NT2/D1 (cell line): ENCODE results near the gene CPA1.

Experiments
- DNase-seq: peaks from one replicate; pipeline ENCODE4 v3.0.0-alpha.2; 2011; ENCODE audit warnings: low read depth, low spot score
- H3K27me3 ChIP-seq: 2 replicates; pipeline ENCODE4 v1.6.0; 2011; ENCODE audit warnings: mild to moderate bottlenecking; ENCODE audit not compliant: insufficient read length, insufficient read depth
- H3K36me3 ChIP-seq: 2 replicates; pipeline ENCODE4 v1.6.1; 2011; ENCODE audit warnings: mild to moderate bottlenecking, low read length, mixed read lengths; ENCODE audit not compliant: insufficient read depth, insufficient read length
- H3K4me1 ChIP-seq: 2 replicates; pipeline ENCODE4 v1.5.1; 2011; ENCODE audit not compliant: insufficient read depth, insufficient read length
- H3K4me3 ChIP-seq: 2 replicates; pipeline ENCODE4 v1.5.1; 2011; ENCODE audit warnings: low read depth; ENCODE audit not compliant: insufficient read length
- H3K9ac ChIP-seq: 2 replicates; pipeline ENCODE4 v1.6.0; 2011; ENCODE audit warnings: low read depth; ENCODE audit not compliant: insufficient read length
- H3K9me3 ChIP-seq: 2 replicates; pipeline ENCODE4 v1.5.1; 2011; ENCODE audit warnings: mild to moderate bottlenecking, low read length; ENCODE audit not compliant: insufficient read depth
- SUZ12 ChIP-seq: IDR thresholded peaks from 2 replicates; pipeline ENCODE4 v1.6.1; 2011; ENCODE audit not compliant: insufficient read length, insufficient read depth; ENCODE audit errors: extremely low read depth
- YY1 ChIP-seq: IDR thresholded peaks from 2 replicates; pipeline ENCODE4 v1.6.1; 2011; ENCODE audit not compliant: insufficient read length, insufficient read depth
- ZNF274 ChIP-seq: IDR thresholded peaks from 2 replicates; pipeline ENCODE4 v1.6.1; 2011; ENCODE audit warnings: mild to moderate bottlenecking, low read depth, low read length

The CPA1 gene

DNA sequence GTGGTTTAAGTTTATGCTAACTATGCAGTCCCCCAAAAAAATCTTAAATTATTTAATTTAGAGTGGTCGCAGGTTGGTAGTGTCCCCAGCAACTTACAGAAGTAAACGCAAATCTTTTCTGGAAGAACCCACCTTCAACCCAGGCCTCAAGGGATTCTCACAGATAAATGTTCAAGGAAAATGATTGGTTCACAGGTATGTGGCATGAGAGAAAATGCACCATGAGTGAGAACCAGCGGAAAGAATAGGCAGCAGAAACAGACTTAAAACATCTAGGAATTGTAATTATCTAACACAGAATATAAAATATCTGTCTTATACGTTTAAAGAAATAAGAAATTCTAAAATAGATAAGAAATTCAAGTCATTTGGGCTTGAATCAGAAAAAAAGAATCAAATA is 38.4 kb upstream of the CPA1 start:
- H3K9me3 ChIP-seq = no peaks in the 10 kb centered on the region
- no peak for TF ChIP-seq SUZ12
- no peak for TF ChIP-seq YY1
- TF ChIP-seq ZNF274 = no peak
- no peaks in the 10 kb centered on the region for H3K36me3 ChIP-seq
- H3K9ac ChIP-seq = no peak overlapping the region
- H3K4me1 ChIP-seq = peaks cover 4% of the 10 kb centered on the region
- no peak overlapping the region for H3K4me3 ChIP-seq
- H3K27me3 ChIP-seq = no peaks in the 10 kb centered on the region
- DNase-seq = no peak

DNA sequence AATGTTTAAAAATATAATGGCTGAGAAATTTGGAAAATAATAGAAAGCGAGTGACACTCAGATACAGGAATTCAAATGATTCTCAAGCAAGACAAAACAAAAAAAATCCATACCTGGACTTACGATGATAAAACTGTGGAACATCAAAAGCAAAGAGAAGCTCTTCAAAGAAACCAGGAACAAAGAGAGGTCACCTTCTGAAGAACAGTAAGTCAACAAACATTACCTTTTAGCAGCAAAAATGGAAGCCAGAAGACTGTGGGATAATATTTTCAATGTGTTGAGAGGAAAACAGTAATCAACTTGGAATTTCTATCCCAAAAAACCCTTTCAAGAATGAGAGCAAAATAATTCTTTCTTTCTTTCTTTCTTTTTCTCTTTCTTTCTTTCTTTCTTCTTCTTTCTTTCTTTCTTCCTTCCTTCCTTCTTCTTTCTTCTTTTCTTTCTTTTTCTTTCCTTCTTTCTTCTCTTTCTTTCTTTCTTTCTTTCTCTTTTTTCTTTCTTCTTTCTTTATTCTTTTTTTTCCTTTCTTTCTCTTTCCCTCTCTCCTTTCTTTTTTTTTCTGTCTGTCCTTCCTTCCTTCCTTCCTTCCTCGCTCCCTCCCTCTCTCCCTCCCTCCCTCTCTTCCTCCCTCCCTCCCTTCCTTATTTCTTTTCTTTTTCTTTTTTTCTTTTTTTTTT is 37.5 kb upstream of the CPA1 start:
- H3K4me1 ChIP-seq = peaks cover 3% of the 10 kb centered on the region
- H3K36me3 ChIP-seq = no peaks in the 10 kb centered on the region
- no peak overlapping the region for H3K9ac ChIP-seq
- DNase-seq = no peak
- H3K9me3 ChIP-seq = no peaks in the 10 kb centered on the region
- TF ChIP-seq ZNF274 (no peak), YY1 (no peak), SUZ12 (no peak)
- no peaks in the 10 kb centered on the region for H3K27me3 ChIP-seq
- H3K4me3 ChIP-seq = no peak overlapping the region

DNA sequence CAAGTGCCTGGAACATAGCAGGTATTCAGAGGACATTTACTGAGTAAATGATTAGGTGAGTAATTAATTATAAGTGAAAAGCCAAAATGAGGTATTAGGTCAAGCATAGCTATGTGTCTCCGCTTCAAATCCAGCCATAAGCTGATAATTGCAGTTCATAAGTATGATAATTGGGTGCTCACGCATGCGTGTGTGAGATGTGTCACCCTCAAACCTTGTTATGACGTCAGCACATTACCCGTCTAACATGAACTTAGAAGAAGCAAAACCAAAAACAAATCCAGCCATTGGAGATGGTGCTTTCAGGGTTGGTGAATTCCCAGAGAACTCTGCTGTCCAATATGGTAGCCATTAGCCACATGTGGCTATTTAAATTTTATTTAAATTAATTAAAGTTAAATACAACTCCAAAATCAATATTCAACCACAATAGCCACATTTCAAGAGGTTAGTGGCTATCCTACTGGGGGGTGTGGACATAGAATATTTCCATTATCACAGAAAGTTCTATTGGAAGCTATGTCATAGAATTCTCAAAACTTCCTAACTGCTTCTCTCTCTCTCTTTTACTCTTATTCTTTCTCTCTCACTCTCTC is 35.9 kb upstream of the CPA1 start, which contains the start of gene CPA5:
Gene CPA5, plus strand, starts transcription at position 546 of the 596 bp plus-strand sequence. CDS start 1,670 bp downstream, outside the sequence.
- Histone ChIP-seq H3K4me1 (no peaks in the 10 kb centered on the region), H3K4me3 (no peak within 1 kb of the TSS), H3K9ac (no peak within 1 kb of the TSS), H3K27me3 (no peaks in the 10 kb centered on the region), H3K36me3 (no peaks in the 10 kb centered on the region), H3K9me3 (no peaks in the 10 kb centered on the region)
- no peak for DNase-seq
- TF ChIP-seq ZNF274 (no peak), YY1 (no peak), SUZ12 (no peak)

DNA sequence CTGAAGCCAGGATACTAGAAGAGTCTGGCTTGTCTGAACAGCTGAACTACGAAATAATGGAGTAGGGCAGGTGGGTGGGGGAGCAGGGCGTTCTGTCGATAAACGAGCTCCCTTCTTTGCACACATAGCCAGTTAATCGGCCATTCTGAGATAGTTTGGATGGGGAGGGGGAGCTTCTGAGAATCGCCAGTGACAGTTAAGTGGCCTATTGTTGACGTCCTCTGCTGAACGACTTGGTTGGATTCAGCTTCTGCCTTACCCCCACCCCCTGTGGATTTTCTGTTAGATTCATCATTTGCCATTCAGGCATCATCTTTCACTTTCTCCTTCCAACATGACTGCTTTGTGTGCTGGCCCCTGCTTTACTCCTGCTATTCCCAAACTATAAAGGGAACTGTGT is 35.2 kb upstream of the CPA1 start:
- no peak overlapping the region for H3K9ac ChIP-seq
- no peak for DNase-seq
- no peaks in the 10 kb centered on the region for H3K27me3 ChIP-seq
- no peak overlapping the region for H3K4me3 ChIP-seq
- no peaks in the 10 kb centered on the region for H3K9me3 ChIP-seq
- TF ChIP-seq YY1 = no peak
- TF ChIP-seq ZNF274 = no peak
- no peak for TF ChIP-seq SUZ12
- H3K36me3 ChIP-seq = no peaks in the 10 kb centered on the region
- no peaks in the 10 kb centered on the region for H3K4me1 ChIP-seq

DNA sequence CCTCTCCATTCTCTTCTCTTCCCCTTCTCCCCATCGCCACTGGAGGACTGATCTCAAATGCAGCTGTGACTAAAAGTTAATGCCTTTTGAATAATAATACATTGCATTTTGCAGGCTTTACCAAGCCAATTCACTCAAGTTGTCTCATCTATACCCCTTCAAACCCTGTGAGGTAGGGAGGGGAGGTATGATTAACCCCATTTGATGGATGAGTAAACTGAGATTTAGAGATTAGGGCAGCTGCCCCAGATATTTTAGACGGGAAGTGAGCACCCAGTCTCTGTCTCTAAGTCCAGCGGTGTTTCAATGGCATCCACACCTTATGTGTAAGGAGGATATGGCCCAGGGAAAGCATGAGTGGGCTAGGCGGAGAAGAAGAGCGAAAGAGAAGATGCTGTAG is 34.6 kb upstream of the CPA1 start:
- Histone ChIP-seq H3K36me3 (no peaks in the 10 kb centered on the region), H3K9ac (no peak overlapping the region), H3K27me3 (no peaks in the 10 kb centered on the region), H3K4me3 (no peak overlapping the region), H3K4me1 (peaks cover under 1% of the 10 kb centered on the region), H3K9me3 (no peaks in the 10 kb centered on the region)
- TF ChIP-seq SUZ12 = no peak
- no peak for TF ChIP-seq ZNF274
- TF ChIP-seq YY1 = no peak
- DNase-seq = no peak

DNA sequence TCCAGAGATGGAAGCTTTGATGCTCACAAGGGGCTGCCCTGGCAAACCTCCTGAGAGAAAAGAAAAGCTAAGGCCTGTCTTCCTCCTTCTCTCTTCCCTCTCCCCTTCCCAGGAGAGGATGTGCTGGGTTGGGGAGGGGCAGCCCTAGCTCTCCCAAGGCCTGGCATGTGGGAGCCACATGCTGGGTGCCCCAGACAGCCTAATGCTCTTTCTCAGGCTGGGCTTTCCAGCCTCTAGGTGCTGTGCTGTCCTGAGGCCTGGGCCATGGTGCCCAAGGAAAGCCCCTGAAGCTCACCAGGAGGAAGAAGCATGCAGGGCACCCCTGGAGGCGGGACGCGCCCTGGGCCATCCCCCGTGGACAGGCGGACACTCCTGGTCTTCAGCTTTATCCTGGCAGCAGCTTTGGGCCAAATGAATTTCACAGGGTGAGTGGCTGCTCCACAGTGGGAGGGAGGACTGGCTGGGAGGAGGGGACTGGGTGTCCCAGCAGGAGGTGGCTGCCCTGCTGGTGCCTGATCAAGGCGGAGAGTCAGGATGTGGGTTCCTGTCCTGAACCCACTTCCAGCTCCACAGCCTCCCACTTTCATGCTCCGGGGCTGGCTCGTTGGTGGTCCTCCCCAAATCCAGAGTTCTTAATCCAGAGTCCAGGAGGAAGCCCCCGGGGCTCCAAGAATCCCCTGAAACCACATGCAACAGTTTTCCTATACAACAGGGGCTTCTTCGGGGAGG is 34.0 kb upstream of the CPA1 start:
- Histone ChIP-seq H3K4me1 (peaks cover 3% of the 10 kb centered on the region), H3K9me3 (no peaks in the 10 kb centered on the region), H3K36me3 (no peaks in the 10 kb centered on the region), H3K4me3 (no peak overlapping the region), H3K9ac (no peak overlapping the region), H3K27me3 (no peaks in the 10 kb centered on the region)
- no peak for DNase-seq
- TF ChIP-seq ZNF274 = no peak
- TF ChIP-seq SUZ12 = no peak

- no peak for DNase-seq
- Histone ChIP-seq H3K9ac (no peak overlapping the region), H3K9me3 (no peaks in the 10 kb centered on the region), H3K27me3 (no peaks in the 10 kb centered on the region), H3K36me3 (no peaks in the 10 kb centered on the region), H3K4me1 (peaks cover 3% of the 10 kb centered on the region), H3K4me3 (no peak overlapping the region)
- no peak for TF ChIP-seq YY1
- no peak for TF ChIP-seq SUZ12
- no peak for TF ChIP-seq ZNF274
Measured at GRCh38 chr7:130346941-130347340, 33.4 kb upstream of the CPA1 start.
